ENCODE results near the gene COTL1. TPM values are rescaled to one million over a fixed set of nuclear protein-coding genes. Genes with fewer than 3 reads are reported as not detected.
A peak's percentile ranks its signal among the peaks of the same experiment; 100 is the strongest.

Gene COTL1
- total and polyA plus RNA-seq, 2 donors, result 31.8 to 82.7 TPM

GRCh38 chr16:84652566-84652965 lies 34.7 kb upstream of the COTL1 start:
- 89% methylated on average over 7 of the region's 7 CpGs for WGBS
- peaks cover 4% of the 10 kb centered on the region for H3K36me3 ChIP-seq (ENCODE audit: insufficient read depth)

GRCh38 chr16:84650062-84650991 lies 32.4 kb upstream of the COTL1 start:
- H3K27ac ChIP-seq (ENCODE audit: low read depth), result no peak overlapping the region
- 84% methylated on average over 20 of the region's 20 CpGs for WGBS

More at GRCh38 chr16:84652566-84652965, 34.7 kb upstream of the COTL1 start:
- Histone ChIP-seq H3K4me1 (ENCODE audit: insufficient read depth) (no peaks in the 10 kb centered on the region), H3K4me3 (ENCODE audit: low read depth, low read length) (no peak overlapping the region), H3K27ac (ENCODE audit: low read depth) (no peak overlapping the region)
- DNase-seq (ENCODE audit: extremely low spot score), result no peak

GRCh38 chr16:84649511-84649861 lies 31.6 kb upstream of the COTL1 start:
- Histone ChIP-seq H3K4me3 (ENCODE audit: low read depth, low read length) (peak overlapping the region; percentile 96), H3K4me1 (ENCODE audit: insufficient read depth) (no peaks in the 10 kb centered on the region), H3K36me3 (ENCODE audit: insufficient read depth) (peaks cover 4% of the 10 kb centered on the region), H3K27ac (ENCODE audit: low read depth) (peak overlapping the region; percentile 89)
- DNase-seq (ENCODE audit: extremely low spot score), result no peak
- 67% methylated on average over 11 of the region's 11 CpGs for WGBS

More at GRCh38 chr16:84650062-84650991, 32.4 kb upstream of the COTL1 start:
- no peaks in the 10 kb centered on the region for H3K4me1 ChIP-seq (ENCODE audit: insufficient read depth)
- peaks cover 4% of the 10 kb centered on the region for H3K36me3 ChIP-seq (ENCODE audit: insufficient read depth)
- no peak overlapping the region for H3K4me3 ChIP-seq (ENCODE audit: low read depth, low read length)
- DNase-seq (ENCODE audit: extremely low spot score), result no peak

- H3K27ac ChIP-seq (ENCODE audit: low read depth), result peak overlapping the region; percentile 89
- DNase-seq (ENCODE audit: extremely low spot score), result no peak
- H3K4me3 ChIP-seq (ENCODE audit: low read depth, low read length), result peak overlapping the region; percentile 96
- 3% methylated on average over 95 of the region's 96 CpGs for WGBS
- H3K4me1 ChIP-seq (ENCODE audit: insufficient read depth), result no peaks in the 10 kb centered on the region
- peaks cover 4% of the 10 kb centered on the region for H3K36me3 ChIP-seq (ENCODE audit: insufficient read depth)
Measured at GRCh38 chr16:84648595-84649510, 31.0 kb upstream of the COTL1 start.

GRCh38 chr16:84647828-84648594 lies 30.1 kb upstream of the COTL1 start, which contains the start of gene KLHL36:
TSS of gene KLHL36 (plus strand) at chr16:84648511. CDS start at chr16:84650868, 2,357 bp downstream.
- 4% methylated on average over 77 of the region's 77 CpGs for WGBS
- Histone ChIP-seq H3K36me3 (ENCODE audit: insufficient read depth) (peaks cover 4% of the 10 kb centered on the region), H3K4me3 (ENCODE audit: low read depth, low read length) (peak within 1 kb of the TSS; percentile 96), H3K27ac (ENCODE audit: low read depth) (peak within 1 kb of the TSS; percentile 89), H3K4me1 (ENCODE audit: insufficient read depth) (no peaks in the 10 kb centered on the region)
- DNase-seq (ENCODE audit: extremely low spot score), result no peak

GRCh38 chr16:84643674-84644073 lies 25.8 kb upstream of the COTL1 start:
- Histone ChIP-seq H3K4me1 (ENCODE audit: insufficient read depth) (no peaks in the 10 kb centered on the region), H3K4me3 (ENCODE audit: low read depth, low read length) (no peak overlapping the region), H3K27ac (ENCODE audit: low read depth) (no peak overlapping the region), H3K36me3 (ENCODE audit: insufficient read depth) (no peaks in the 10 kb centered on the region)
- no peak for DNase-seq (ENCODE audit: extremely low spot score)
- 62% methylated on average over 4 of the region's 4 CpGs for WGBS

GRCh38 chr16:84643180-84643583 lies 25.3 kb upstream of the COTL1 start:
- Histone ChIP-seq H3K27ac (ENCODE audit: low read depth) (peak overlapping the region; percentile 59), H3K36me3 (ENCODE audit: insufficient read depth) (no peaks in the 10 kb centered on the region), H3K4me3 (ENCODE audit: low read depth, low read length) (no peak overlapping the region), H3K4me1 (ENCODE audit: insufficient read depth) (no peaks in the 10 kb centered on the region)
- 19% methylated on average over 8 of the region's 8 CpGs for WGBS
- peak; percentile 72 for DNase-seq (ENCODE audit: extremely low spot score)

GRCh38 chr16:84641643-84642358 lies 23.9 kb upstream of the COTL1 start:
- Histone ChIP-seq H3K4me3 (ENCODE audit: low read depth, low read length) (no peak overlapping the region), H3K36me3 (ENCODE audit: insufficient read depth) (no peaks in the 10 kb centered on the region), H3K4me1 (ENCODE audit: insufficient read depth) (no peaks in the 10 kb centered on the region), H3K27ac (ENCODE audit: low read depth) (no peak overlapping the region)
- no peak for DNase-seq (ENCODE audit: extremely low spot score)
- WGBS, result 86% methylated on average over 6 of the region's 6 CpGs

- no peak overlapping the region for H3K4me3 ChIP-seq (ENCODE audit: low read depth, low read length)
- no peak overlapping the region for H3K27ac ChIP-seq (ENCODE audit: low read depth)
- H3K4me1 ChIP-seq (ENCODE audit: insufficient read depth), result no peaks in the 10 kb centered on the region
- no peak for DNase-seq (ENCODE audit: extremely low spot score)
- no peaks in the 10 kb centered on the region for H3K36me3 ChIP-seq (ENCODE audit: insufficient read depth)
- 98% methylated on average over 5 of the region's 5 CpGs for WGBS
Measured at GRCh38 chr16:84640145-84640544, 22.3 kb upstream of the COTL1 start.

- 94% methylated on average over 8 of the region's 8 CpGs for WGBS
- H3K27ac ChIP-seq (ENCODE audit: low read depth), result no peak overlapping the region
- no peaks in the 10 kb centered on the region for H3K4me1 ChIP-seq (ENCODE audit: insufficient read depth)
- DNase-seq (ENCODE audit: extremely low spot score), result no peak
- H3K4me3 ChIP-seq (ENCODE audit: low read depth, low read length), result no peak overlapping the region
- no peaks in the 10 kb centered on the region for H3K36me3 ChIP-seq (ENCODE audit: insufficient read depth)
Measured at GRCh38 chr16:84638231-84638806, 20.4 kb upstream of the COTL1 start.

- DNase-seq (ENCODE audit: extremely low spot score), result no peak
- Histone ChIP-seq H3K27ac (ENCODE audit: low read depth) (no peak overlapping the region), H3K4me1 (ENCODE audit: insufficient read depth) (no peaks in the 10 kb centered on the region), H3K4me3 (ENCODE audit: low read depth, low read length) (no peak overlapping the region), H3K36me3 (ENCODE audit: insufficient read depth) (no peaks in the 10 kb centered on the region)
- WGBS, result 92% methylated on average over 4 of the region's 4 CpGs
Measured at GRCh38 chr16:84637709-84638108, 19.8 kb upstream of the COTL1 start.

- WGBS, result 70% methylated on average over 8 of the region's 8 CpGs
- Histone ChIP-seq H3K27ac (ENCODE audit: low read depth) (no peak overlapping the region), H3K36me3 (ENCODE audit: insufficient read depth) (no peaks in the 10 kb centered on the region), H3K4me1 (ENCODE audit: insufficient read depth) (no peaks in the 10 kb centered on the region), H3K4me3 (ENCODE audit: low read depth, low read length) (no peak overlapping the region)
- no peak for DNase-seq (ENCODE audit: extremely low spot score)
Measured at GRCh38 chr16:84635702-84636101, 17.8 kb upstream of the COTL1 start.
